H1 (cell line): Measurements from ENCODE around the gene PTPRD. TPM values are rescaled to one million over a fixed set of nuclear protein-coding genes. Genes with fewer than 3 reads are reported as not detected.

ENCODE experiments used
- KDM4A ChIP-seq: IDR thresholded peaks from one replicate; pipeline ENCODE4 v1.7.1; 2012; ENCODE audit warnings: low read depth, mild to moderate bottlenecking, moderate library complexity, low read length, inconsistent platforms; ENCODE audit not compliant: severe bottlenecking
- polyA plus RNA-seq, 7 experiments: library from polyadenylated mRNA; depleted of rRNA in 3 of 7; stranded (reverse) in 5 of 7; unstranded in 2 of 7; fragments of >200 nt in 5 of 7; fragments of 200-250 nt in 2 of 7; gene quantifications; 1 replicate in 5 of 7; 2 replicates in 1 of 7; 4 replicates in 1 of 7; pipeline versions ENCODE4 v1.2.1 to v1.2.3, GENCODE V29; 2011 to 2013; ENCODE audit warnings: missing spikeins in 2 of 7, mixed read lengths in 2 of 7
- total RNA-seq: library from RNA; stranded (reverse); fragmentation: NEBNext Ultra II Directional; extraction: Animal tissue kit (Norgen Biotek cat#: 25700); gene quantifications from 2 replicates; pipeline ENCODE4 v1.2.1, GENCODE V29; 2021
- TF ChIP-seq, protein P1 (sequence below): IDR thresholded peaks from 2 replicates; pipeline ENCODE4 v1.6.1; 2011; ENCODE audit warnings: low read length, improper control_type of control experiment

Gene PTPRD
- total and polyA plus RNA-seq, 2 of the 8 experiments (the other 6 are each of a cell fraction or from before 2014, with no cell fraction given), result 17.2 to 77.0 TPM

DNA sequence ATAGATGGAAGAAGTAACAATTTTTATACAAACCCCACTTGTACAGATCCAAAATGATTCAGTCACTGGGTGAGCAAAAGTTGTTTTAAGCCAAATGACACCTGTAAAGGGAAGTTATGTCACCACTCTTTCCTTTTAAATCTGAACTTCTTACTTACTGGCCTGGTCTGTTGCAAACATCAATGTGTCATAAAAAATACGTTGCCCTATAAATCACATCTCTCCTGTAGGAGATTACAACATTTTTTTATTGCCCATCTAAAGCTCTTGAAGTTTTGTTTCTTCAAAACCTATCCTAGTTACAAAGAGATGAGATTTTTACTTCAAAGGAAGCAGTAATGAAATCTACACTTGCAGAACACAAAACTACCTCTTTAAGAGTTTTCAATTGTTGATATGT, 1725.4 kb downstream of the PTPRD start (continued):
- TF ChIP-seq, protein P1, sequence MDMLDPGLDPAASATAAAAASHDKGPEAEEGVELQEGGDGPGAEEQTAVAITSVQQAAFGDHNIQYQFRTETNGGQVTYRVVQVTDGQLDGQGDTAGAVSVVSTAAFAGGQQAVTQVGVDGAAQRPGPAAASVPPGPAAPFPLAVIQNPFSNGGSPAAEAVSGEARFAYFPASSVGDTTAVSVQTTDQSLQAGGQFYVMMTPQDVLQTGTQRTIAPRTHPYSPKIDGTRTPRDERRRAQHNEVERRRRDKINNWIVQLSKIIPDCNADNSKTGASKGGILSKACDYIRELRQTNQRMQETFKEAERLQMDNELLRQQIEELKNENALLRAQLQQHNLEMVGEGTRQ, result no peak
- no peak for TF ChIP-seq KDM4A
